GM12875 (cell line): ENCODE results near the gene TFEC.
"Not testable (repeated sequence)": the region's sequence is repeated elsewhere in the genome, so short reads cannot be mapped to it uniquely, and the experiment has no call there.

Source experiments
- H3K4me3 ChIP-seq: one replicate; pipeline ENCODE4 v1.5.1; 2011; ENCODE audit warnings: low read depth, low read length, control low read depth
- CTCF ChIP-seq: IDR thresholded peaks from 2 replicates; pipeline ENCODE4 v1.5.1; 2011; ENCODE audit warnings: low read depth, mild to moderate bottlenecking, control low read depth, inconsistent platforms, low read length, moderate library complexity, borderline replicate concordance; ENCODE audit not compliant: insufficient read depth

Gene TFEC

GRCh38 chr7:116030651-116031276 lies at the start of gene TFEC:
Gene TFEC, minus strand, starts transcription at chr7:116030763. Its CDS starts 46,322 bp downstream, at chr7:115984441.
- TF ChIP-seq CTCF, result no peak
- H3K4me3 ChIP-seq, result no peak within 1 kb of the TSS

GRCh38 chr7:116075351-116076145 lies 45.0 kb upstream of the TFEC start:
- TF ChIP-seq CTCF, result no peak
- H3K4me3 ChIP-seq, result no peak overlapping the region

GRCh38 chr7:116071629-116072028 lies 41.1 kb upstream of the TFEC start:
- H3K4me3 ChIP-seq, result no peak overlapping the region
- no peak for TF ChIP-seq CTCF

- no peak overlapping the region for H3K4me3 ChIP-seq
- TF ChIP-seq CTCF, result no peak
These were observed 33.6 kb upstream of the TFEC start for GRCh38 chr7:116064179-116064578.

GRCh38 chr7:116062666-116063065 lies 32.1 kb upstream of the TFEC start:
- TF ChIP-seq CTCF, result no peak

GRCh38 chr7:116052006-116052405 lies 21.4 kb upstream of the TFEC start:
- no peak overlapping the region for H3K4me3 ChIP-seq
- no peak for TF ChIP-seq CTCF

More at GRCh38 chr7:116062666-116063065, 32.1 kb upstream of the TFEC start:
- H3K4me3 ChIP-seq, result no peak overlapping the region

GRCh38 chr7:116047261-116047660 lies 16.7 kb upstream of the TFEC start:
- not testable (repeated sequence) for H3K4me3 ChIP-seq
